ENCODE results near the gene FXYD1.

Gene FXYD1

DNA sequence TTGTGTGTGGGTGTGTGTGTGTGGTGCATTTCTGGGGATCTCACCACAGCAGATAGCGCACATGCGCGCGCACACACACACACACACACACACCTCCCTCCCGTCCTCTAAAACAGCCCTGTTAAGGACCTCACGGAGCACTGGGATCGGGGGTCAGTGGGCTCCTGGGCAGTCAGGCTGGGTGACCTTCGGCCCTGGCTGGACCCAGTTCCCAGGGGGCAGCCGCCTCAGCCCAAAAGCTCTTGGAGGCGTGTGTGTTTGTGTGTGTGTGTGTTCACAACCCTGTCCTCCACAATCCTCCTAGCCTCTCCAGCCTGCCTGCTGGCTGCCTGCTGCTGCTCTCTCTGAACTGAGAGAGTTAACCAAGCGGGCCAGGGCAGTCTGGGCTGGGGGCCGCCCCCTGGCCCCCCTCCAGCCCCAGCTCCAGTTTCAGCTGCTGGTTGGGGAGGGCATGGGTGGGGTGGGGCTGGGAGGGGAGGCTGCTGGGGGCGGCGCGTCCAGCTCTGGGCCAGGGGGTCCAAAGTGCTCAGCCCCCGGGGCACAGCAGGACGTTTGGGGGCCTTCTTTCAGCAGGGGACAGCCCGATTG is at the start of gene FXYD1:
TSS of gene FXYD1 (plus strand) at position 520 of the 588 bp plus-strand sequence. CDS start 1,256 bp downstream, outside the sequence.
- H3K4me1 ChIP-seq (ENCODE audit: insufficient read depth, low read length), result peaks cover 24% of the 10 kb centered on the region
- peaks cover 12 to 42% of the 10 kb centered on the region in 2 donors for H3K27me3 ChIP-seq (ENCODE audit: control insufficient read depth in 1 of 2, insufficient read depth in 2 of 2, low read length in 2 of 2)
- H3K9me3 ChIP-seq (ENCODE audit: low read length), result no peaks in the 10 kb centered on the region
- peak within 1 kb of the TSS; percentile 7 to 43 for H3K4me3 ChIP-seq (ENCODE audit: low read depth in 1 of 2, low read length in 2 of 2)
- no peak within 1 kb of the TSS for H3K9ac ChIP-seq (ENCODE audit: low read length)
- H3K27ac ChIP-seq (ENCODE audit: low read depth, low read length), result peak within 1 kb of the TSS; percentile 23
- H3K36me3 ChIP-seq (ENCODE audit: insufficient read depth, low read length), result no peaks in the 10 kb centered on the region

DNA sequence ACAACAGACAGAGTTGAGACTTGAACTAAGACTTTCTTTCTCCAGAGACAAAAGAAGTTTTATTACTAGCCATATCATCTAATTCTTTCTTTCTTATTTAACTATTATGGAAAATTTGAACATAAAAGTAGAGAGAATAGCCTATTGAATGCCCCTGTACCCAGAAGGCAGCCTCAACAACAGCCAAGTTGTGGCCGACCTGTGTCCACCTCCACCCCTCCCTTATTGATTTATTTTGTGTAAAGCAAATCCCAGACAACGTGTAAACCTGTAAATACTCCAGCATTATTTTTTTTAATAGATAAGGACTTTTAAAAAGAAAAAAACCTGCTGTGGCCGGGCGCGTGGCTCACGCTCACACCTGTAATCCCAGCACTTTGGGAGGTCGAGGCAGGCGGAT is 49.1 kb upstream of the FXYD1 start:
- Histone ChIP-seq H3K36me3 (ENCODE audit: insufficient read depth, low read length) (no peaks in the 10 kb centered on the region), H3K27me3 (ENCODE audit: control insufficient read depth in 1 of 2, insufficient read depth in 2 of 2, low read length in 2 of 2) (peaks cover 0 to 18% of the 10 kb centered on the region in 2 donors), H3K4me3 (ENCODE audit: low read depth in 1 of 2, low read length in 2 of 2) (no peak overlapping the region), H3K9me3 (ENCODE audit: low read length) (no peaks in the 10 kb centered on the region), H3K9ac (ENCODE audit: low read length) (no peak overlapping the region), H3K4me1 (ENCODE audit: insufficient read depth, low read length) (no peaks in the 10 kb centered on the region), H3K27ac (ENCODE audit: low read depth, low read length) (no peak overlapping the region)

DNA sequence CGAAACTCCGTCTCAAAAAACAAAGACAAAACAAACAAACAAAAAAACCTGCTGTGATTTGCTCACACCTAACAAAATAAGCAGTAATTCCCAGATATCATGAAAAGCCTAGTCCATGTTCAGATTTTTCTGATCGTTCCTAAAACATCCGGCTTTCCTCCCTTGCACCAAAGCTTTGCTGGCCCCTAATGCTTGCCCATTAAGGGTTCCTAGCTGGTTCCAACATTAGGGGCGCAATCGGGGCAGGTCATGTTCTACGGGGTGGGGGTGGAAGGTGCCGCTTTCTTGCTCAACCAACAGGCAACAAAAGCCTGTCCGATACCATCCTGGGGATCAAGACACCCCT is 48.5 kb upstream of the FXYD1 start:
- Histone ChIP-seq H3K9ac (ENCODE audit: low read length) (no peak overlapping the region), H3K9me3 (ENCODE audit: low read length) (no peaks in the 10 kb centered on the region), H3K27me3 (ENCODE audit: control insufficient read depth in 1 of 2, insufficient read depth in 2 of 2, low read length in 2 of 2) (peaks cover 0 to 18% of the 10 kb centered on the region in 2 donors), H3K27ac (ENCODE audit: low read depth, low read length) (no peak overlapping the region), H3K4me1 (ENCODE audit: insufficient read depth, low read length) (no peaks in the 10 kb centered on the region), H3K4me3 (ENCODE audit: low read depth in 1 of 2, low read length in 2 of 2) (no peak overlapping the region), H3K36me3 (ENCODE audit: insufficient read depth, low read length) (no peaks in the 10 kb centered on the region)

DNA sequence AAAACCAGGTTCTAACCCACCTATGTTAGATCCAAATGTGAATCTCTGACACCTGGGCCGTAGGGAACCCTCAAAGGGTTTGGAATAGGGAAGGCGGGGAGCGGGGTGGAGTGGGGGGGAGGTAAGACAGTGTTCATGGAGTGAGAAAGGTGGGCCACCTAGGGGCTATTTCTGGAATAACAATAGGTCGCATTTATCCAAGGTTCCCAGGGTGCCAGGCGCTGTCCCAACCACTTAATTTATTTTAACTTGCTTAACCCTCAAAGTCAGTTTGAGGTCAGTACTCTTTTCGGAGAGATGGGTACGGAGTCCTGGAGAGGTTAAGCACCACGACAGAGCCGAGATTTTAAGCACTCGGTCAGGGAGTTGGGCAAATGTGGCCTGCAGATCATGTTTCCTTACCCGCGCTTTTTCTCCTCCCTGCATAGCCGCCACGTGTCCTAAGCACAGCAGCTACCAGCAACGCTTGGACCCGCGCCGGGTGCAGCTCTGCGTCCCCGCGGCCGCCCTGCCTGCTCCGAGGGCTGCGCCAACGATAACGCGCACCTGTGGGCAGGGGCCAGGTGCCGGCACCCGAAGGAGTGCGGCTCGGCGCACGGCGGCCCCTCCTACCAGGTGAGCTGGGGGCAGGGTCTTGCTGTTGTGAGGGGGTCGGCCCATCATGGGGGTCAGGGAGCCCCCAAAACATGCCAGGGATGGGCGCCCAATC is 48.0 kb upstream of the FXYD1 start:
- Histone ChIP-seq H3K27me3 (ENCODE audit: control insufficient read depth in 1 of 2, insufficient read depth in 2 of 2, low read length in 2 of 2) (peaks cover 0 to 18% of the 10 kb centered on the region in 2 donors), H3K9ac (ENCODE audit: low read length) (no peak overlapping the region), H3K9me3 (ENCODE audit: low read length) (no peaks in the 10 kb centered on the region), H3K4me1 (ENCODE audit: insufficient read depth, low read length) (no peaks in the 10 kb centered on the region), H3K4me3 (ENCODE audit: low read depth in 1 of 2, low read length in 2 of 2) (no peak overlapping the region), H3K27ac (ENCODE audit: low read depth, low read length) (no peak overlapping the region), H3K36me3 (ENCODE audit: insufficient read depth, low read length) (no peaks in the 10 kb centered on the region)

DNA sequence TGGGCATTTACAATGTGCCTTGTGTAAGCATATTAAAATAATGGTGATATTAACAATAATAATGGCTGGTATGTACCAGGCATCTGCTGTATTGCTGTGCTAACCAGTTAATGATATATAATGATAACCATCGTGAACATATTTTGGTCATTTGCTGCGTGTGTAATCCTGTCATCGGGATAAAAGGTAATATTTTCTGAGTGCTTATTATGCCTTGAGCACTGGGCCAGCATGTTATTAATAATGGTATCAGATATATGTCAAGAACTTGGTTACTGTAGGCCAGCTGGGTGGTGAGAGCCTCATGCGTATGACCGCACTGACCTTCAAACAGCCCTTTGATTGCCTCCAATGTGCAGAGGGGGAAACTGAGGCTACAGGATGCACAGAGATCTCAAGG is 45.2 kb upstream of the FXYD1 start:
- no peaks in the 10 kb centered on the region for H3K36me3 ChIP-seq (ENCODE audit: insufficient read depth, low read length)
- no peak overlapping the region for H3K27ac ChIP-seq (ENCODE audit: low read depth, low read length)
- H3K4me1 ChIP-seq (ENCODE audit: insufficient read depth, low read length), result no peaks in the 10 kb centered on the region

DNA sequence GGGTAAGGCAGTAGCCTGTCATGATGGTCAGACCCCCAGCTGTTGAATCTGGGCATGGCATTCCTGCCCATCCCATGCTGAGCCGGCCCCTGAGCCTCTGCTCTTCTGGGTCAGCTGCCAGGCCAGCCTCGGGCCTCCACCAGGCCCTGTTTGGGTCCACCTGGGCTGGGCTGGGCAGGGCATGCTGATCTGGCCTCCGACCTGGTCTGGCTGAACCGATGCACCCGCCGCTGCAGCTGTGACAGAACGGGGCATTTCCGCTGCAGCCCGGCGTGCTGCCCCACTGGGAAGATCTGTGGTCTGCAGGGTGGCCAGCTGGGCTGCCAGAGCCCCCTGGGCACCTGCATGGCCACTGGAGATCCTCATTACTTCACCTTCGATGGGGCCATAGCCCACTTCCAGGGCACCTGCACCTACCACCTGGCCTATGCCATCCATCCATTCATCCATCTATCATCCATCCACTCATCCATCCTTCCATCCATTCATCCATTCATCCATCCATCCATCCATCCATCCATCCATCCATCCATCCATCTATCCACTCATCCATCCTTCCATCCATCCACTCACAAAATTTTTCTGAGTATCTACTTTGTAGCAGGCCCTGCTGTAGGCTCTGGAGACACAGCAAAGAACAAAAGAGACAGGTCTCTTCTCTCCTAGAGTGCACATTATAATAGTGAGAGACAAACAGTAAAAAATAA is 44.5 kb upstream of the FXYD1 start:
- Histone ChIP-seq H3K4me3 (ENCODE audit: low read depth in 1 of 2, low read length in 2 of 2) (no peak overlapping the region), H3K27ac (ENCODE audit: low read depth, low read length) (no peak overlapping the region)

More for the DNA sequence above, 45.2 kb upstream of the FXYD1 start:
- Histone ChIP-seq H3K9ac (ENCODE audit: low read length) (no peak overlapping the region), H3K4me3 (ENCODE audit: low read depth in 1 of 2, low read length in 2 of 2) (no peak overlapping the region), H3K27me3 (ENCODE audit: control insufficient read depth in 1 of 2, insufficient read depth in 2 of 2, low read length in 2 of 2) (peaks cover 0 to 18% of the 10 kb centered on the region in 2 donors), H3K9me3 (ENCODE audit: low read length) (no peaks in the 10 kb centered on the region)

DNA sequence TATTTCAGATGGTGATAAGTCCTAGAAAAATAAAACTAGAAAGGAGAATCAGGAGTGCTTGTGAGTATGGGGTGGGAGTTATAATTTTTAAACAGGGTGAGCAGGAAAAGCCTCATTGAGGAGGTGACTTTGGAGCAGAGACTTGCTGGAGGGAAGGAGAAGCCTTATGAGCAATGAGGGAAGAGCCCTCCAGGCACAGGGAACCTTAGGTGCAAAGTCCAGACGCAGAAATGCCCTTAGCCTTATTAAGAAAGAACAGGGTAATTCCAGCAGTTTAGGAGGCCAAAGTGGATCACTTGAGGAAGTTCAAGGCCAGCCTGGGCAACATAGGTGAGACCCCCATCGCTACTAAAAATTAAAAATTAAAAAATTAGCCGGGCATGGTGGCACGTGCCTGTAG is 44.0 kb upstream of the FXYD1 start:
- H3K9me3 ChIP-seq (ENCODE audit: low read length), result no peaks in the 10 kb centered on the region
- H3K27me3 ChIP-seq (ENCODE audit: control insufficient read depth in 1 of 2, insufficient read depth in 2 of 2, low read length in 2 of 2), result peaks cover 0 to 16% of the 10 kb centered on the region in 2 donors
- H3K4me3 ChIP-seq (ENCODE audit: low read depth in 1 of 2, low read length in 2 of 2), result no peak overlapping the region
- no peak overlapping the region for H3K27ac ChIP-seq (ENCODE audit: low read depth, low read length)
- H3K9ac ChIP-seq (ENCODE audit: low read length), result no peak overlapping the region
- no peaks in the 10 kb centered on the region for H3K4me1 ChIP-seq (ENCODE audit: insufficient read depth, low read length)
- no peaks in the 10 kb centered on the region for H3K36me3 ChIP-seq (ENCODE audit: insufficient read depth, low read length)

More for the DNA sequence above, 44.5 kb upstream of the FXYD1 start:
- H3K9ac ChIP-seq (ENCODE audit: low read length), result no peak overlapping the region
- peaks cover 0 to 18% of the 10 kb centered on the region in 2 donors for H3K27me3 ChIP-seq (ENCODE audit: control insufficient read depth in 1 of 2, insufficient read depth in 2 of 2, low read length in 2 of 2)
- no peaks in the 10 kb centered on the region for H3K4me1 ChIP-seq (ENCODE audit: insufficient read depth, low read length)
- H3K9me3 ChIP-seq (ENCODE audit: low read length), result no peaks in the 10 kb centered on the region
- no peaks in the 10 kb centered on the region for H3K36me3 ChIP-seq (ENCODE audit: insufficient read depth, low read length)

DNA sequence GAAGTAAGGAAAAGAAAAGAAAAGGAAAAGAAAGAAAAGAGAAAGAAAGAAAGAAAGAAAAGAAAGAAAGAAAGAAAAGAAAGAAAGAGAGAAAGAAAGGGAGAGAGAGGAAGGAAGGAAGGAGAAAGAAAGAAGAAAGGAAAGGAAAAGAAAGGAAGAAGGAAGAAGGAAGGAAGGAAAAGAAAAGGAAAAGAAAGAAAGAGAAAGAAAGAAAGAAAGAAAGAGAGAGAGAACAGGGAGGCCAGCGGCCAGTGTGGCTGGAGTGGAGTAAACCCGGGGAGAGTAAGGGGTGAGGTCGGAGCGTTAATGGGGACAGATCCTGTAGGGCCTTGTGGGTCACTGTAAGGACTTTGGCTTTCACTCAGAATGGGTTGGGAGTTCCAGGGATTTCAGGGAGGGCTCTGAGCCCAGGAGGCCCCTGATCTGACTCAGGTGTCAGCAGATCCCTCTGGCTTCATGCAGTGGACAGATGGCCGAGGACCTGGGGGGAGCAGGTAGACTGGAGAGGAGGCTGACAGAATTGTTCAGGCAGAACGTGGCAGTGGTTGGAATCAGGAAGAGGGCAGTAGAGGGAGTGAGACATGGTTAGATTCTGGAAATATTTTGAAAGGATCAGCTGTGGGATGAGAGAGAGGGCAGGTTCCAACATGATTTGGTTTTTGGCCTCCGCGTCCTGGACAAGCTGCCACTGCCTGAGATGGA is 42.8 kb upstream of the FXYD1 start:
- Histone ChIP-seq H3K36me3 (ENCODE audit: insufficient read depth, low read length) (no peaks in the 10 kb centered on the region), H3K4me3 (ENCODE audit: low read depth in 1 of 2, low read length in 2 of 2) (no peak overlapping the region), H3K9ac (ENCODE audit: low read length) (no peak overlapping the region), H3K27ac (ENCODE audit: low read depth, low read length) (no peak overlapping the region), H3K4me1 (ENCODE audit: insufficient read depth, low read length) (no peaks in the 10 kb centered on the region), H3K9me3 (ENCODE audit: low read length) (no peaks in the 10 kb centered on the region), H3K27me3 (ENCODE audit: control insufficient read depth in 1 of 2, insufficient read depth in 2 of 2, low read length in 2 of 2) (peaks cover 0 to 6% of the 10 kb centered on the region in 2 donors)

DNA sequence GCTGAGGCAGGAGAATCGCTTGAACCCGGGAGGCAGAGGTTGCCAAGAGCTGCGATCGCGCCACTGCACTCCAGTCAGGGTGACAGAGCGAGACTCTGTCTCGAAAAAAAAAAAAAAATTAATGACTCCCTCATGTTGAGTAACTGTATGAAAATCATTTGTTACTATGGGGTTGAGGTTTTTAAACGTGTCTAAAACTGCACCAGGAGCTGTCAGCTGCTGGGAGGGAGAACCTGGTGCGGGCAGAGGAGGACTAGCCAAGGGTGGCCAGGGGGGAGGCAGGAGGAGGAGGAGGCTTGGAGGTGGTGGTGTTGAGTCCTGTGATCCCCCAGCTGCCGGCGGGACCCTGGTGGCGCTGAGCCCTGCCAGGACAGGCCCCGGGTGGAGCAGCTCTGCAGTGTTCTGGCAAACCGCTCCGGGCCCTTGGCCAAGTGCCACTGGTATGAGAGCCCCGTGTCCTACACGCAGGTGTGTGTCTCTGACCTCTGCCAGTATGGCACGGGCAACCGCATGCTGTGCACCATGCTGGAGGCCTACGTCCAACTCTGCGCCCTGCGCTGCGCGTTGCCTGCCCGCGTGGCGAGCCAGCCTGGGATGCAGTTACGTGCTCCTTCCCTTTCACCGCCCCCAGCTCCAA is 40.1 kb upstream of the FXYD1 start:
- Histone ChIP-seq H3K4me3 (ENCODE audit: low read depth in 1 of 2, low read length in 2 of 2) (no peak overlapping the region), H3K36me3 (ENCODE audit: insufficient read depth, low read length) (no peaks in the 10 kb centered on the region), H3K9me3 (ENCODE audit: low read length) (no peaks in the 10 kb centered on the region), H3K4me1 (ENCODE audit: insufficient read depth, low read length) (no peaks in the 10 kb centered on the region), H3K27ac (ENCODE audit: low read depth, low read length) (no peak overlapping the region), H3K9ac (ENCODE audit: low read length) (no peak overlapping the region), H3K27me3 (ENCODE audit: control insufficient read depth in 1 of 2, insufficient read depth in 2 of 2, low read length in 2 of 2) (no peaks in the 10 kb centered on the region)

DNA sequence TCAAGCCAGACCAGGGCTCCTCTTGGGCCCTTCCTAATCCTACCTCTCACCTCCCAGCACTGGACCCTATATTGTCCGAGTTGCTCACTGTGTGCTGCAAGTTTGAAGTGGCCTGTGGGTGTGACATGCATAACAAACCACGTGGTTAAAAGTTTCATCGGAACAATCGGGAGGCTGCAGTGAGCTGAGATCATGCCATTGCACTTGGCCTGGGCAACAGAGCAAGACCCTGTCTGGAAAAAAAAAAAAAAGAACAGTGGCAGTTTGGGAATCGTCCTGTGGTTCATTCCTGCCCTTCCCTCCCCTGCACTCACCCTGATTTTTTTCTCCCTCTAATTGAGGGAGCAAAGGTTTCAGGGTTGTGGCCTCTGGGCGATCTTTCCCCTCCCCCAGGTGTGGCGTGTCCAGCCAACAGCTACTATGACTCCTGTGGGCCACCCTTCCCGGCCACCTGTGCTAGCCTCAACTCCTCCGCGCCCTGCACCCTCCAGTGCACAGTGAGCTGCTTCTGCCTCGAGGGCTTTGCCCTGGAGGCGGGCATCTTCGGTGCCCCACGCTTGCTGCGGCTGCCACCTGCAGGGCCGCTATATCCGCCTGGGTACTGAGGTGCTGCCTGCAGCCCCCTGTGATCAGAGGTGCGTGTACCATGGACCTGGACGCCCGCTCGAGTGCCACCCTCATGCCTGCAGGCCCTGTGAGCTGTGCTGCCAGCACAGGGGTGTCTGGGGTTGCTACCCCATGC is 39.3 kb upstream of the FXYD1 start:
- no peaks in the 10 kb centered on the region for H3K9me3 ChIP-seq (ENCODE audit: low read length)
- H3K36me3 ChIP-seq (ENCODE audit: insufficient read depth, low read length), result no peaks in the 10 kb centered on the region
- H3K4me1 ChIP-seq (ENCODE audit: insufficient read depth, low read length), result no peaks in the 10 kb centered on the region
- H3K27ac ChIP-seq (ENCODE audit: low read depth, low read length), result no peak overlapping the region
- H3K27me3 ChIP-seq (ENCODE audit: control insufficient read depth in 1 of 2, insufficient read depth in 2 of 2, low read length in 2 of 2), result no peaks in the 10 kb centered on the region
- no peak overlapping the region for H3K9ac ChIP-seq (ENCODE audit: low read length)
- no peak overlapping the region for H3K4me3 ChIP-seq (ENCODE audit: low read depth in 1 of 2, low read length in 2 of 2)
